Hypothalamus (tissue), 51 donors: ENCODE data around the gene TCOF1.
A peak's percentile ranks its signal among the peaks of the same experiment; 100 is the strongest.

ENCODE experiments used
- DNase-seq, 51 donors: peaks; one replicate each; lab custom pipeline; 2025; lab: John Stamatoyannopoulos, UW

Gene TCOF1

DNA sequence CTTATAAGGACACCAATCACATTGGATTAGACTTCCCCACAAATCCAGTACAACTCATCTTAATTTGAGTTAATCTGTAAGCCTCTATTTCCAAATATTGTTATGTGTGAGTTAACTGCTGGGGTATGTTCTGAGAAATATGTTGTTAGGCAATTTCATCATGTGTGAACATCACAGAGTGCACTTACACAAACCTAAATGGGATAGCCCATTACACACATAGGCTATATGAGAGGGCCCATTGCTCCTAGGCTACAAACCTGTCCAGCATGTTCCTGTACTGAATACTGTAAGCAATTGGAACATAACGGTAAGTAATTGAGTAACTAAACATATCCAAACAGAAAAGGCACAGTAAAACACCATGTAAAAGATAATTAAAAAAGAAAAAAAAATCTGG, 35.7 kb upstream of the TCOF1 start:
- no peak for DNase-seq

DNA sequence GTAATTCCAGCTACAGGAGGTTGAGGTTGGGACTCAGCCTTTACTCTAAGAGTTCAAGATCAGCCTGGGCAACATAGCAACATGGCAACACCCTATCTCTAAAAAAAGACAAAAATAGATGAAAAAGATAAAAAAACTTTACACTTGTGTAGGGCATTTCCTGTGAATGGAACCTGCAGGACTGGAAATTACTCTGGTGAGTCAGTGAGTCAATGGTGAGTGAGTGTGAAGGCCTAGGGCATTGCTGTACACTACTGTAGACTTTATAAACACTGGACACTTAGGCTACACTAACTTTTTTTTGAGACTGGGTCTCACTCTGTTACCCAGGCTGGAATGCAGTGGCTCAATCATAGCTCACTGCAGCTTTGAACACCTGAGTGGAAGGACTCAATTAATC, 35.3 kb upstream of the TCOF1 start:
- DNase-seq: no peak

DNA sequence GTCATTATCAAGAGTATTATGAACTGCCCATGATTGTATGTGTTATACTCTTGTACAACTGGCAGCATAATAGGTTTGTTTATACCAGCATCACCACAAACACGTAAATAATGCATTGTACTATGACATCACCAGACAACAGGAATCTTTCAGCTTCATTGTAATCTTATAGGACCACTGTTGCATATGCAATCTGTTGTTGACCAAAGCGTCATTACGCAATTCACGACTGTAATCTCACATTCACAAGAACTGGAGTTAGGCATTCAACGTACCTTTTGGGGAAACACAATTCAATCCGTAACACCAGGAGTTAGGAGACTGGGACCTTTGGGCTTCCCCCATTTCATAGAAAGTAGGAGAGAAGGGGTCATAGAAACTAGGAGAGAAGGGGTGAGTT, 34.4 kb upstream of the TCOF1 start:
- DNase-seq: no peak

DNA sequence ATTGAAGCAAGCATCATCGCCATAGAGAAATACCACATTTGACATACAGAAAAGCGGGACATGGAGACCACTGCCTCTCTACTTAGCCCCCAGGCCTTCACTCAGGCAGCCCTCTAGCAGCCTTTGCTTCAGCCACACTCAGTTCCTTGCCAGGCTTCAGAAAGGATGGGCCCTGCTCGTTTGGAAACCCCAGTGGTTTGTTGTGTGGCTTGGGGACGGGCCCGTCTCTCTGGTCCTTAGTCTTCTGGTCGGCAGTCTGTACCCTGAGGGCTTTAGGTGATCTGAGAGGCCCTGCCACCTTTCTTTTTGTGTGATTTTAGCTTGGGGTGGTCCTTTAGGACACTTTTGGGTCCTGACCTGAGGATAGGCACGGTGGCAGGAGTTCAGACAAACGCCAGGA, 33.7 kb upstream of the TCOF1 start:
- no peak for DNase-seq

DNA sequence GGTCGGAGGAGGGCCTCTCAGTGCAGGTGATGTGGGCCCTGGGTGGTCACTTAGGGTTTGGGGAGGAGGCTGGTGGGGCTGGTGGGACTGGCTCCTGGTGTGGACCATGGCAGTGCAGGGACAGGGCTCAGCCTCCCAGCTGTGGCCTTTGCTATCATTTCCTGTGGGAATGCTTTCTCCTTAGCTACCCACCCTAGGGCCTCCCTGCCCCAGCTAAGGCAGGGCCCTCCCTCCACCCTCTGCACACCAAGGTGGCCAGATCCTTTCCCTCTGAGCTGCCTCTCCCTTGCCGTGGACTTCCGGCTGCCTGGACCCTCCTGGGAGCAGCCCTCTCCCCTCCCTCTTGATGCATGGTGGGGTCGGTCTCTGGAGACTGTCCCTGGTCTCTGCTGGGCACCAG, 32.1 kb upstream of the TCOF1 start:
- DNase-seq: no peak

DNA sequence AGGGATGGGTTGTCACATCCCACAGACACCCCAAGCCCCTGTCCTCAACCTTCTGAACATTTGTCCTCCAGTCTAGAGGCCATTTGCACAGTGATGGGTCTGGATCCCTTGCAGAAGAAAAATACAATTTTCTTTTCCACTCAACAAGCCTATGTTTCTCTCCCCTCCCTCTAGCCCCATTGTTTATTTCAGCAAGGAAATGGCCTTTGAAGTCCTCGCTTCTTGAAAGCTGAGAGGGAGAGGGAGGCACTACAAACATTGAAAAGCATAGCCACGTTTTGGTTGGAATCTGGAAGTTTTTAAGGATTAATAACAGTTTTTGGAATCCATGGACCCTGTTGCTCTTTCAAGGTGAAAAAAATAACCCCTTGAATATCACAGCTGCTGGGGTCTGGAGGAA, 30.8 kb upstream of the TCOF1 start:
- DNase-seq: no peak

DNA sequence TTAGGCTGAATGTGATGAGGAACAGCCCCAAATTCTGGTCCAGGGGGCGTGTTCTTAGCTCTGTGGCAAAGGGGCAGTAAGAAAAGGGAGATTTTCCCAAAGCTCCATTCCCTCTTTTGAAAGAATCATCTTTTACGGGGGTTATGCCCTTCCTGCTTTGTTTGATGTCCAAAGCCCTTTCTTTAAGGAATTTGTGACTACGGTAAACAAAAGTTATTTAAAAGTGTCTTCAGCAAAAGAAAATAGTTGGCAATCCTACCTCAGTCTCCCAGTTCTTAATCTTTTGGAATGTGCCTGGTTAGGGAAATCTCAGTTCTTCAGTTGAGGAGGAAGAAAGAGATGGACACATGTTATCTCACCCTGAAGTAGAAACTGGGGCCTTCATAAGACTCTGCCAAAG, 30.4 kb upstream of the TCOF1 start:
- no peak for DNase-seq

DNA sequence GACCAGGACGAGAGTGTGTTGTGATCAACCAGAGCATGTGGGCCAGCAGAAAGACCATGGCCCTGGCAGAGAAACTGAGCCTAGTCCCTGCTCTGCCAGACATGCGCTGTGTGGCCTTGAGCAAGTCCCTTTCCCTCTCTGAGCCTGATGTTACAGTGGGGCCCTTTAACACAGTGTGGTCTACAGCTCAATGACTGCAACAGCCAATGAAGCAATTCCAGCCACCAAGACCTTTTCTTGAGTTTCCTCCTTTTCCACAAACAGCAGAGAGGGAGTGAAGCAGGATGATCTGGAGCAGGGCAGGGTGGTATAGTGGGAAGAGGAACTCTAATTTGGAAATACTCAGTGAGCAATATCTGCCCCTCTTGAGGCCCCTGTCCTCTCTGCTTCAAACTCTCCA, 29.0 kb upstream of the TCOF1 start:
- no peak for DNase-seq

DNA sequence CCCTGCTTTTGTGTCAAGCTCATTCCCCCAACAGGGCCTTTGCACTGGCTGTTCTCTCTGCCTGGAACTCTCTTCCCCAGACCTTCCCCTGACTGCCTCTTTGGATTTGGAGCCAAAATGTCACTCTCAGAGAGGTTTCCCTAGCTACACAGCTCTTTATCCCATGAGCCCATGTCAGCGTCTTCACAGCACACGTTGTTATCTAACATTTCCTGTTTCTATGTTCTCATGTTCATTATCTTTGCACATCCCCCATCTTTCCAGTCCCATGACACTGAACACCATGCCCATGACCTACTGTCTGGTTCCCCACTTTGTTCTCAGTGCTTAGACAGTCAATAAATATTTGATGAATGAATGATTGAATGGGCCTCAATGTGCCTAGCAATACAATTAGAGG, 28.5 kb upstream of the TCOF1 start:
- no peak for DNase-seq

DNA sequence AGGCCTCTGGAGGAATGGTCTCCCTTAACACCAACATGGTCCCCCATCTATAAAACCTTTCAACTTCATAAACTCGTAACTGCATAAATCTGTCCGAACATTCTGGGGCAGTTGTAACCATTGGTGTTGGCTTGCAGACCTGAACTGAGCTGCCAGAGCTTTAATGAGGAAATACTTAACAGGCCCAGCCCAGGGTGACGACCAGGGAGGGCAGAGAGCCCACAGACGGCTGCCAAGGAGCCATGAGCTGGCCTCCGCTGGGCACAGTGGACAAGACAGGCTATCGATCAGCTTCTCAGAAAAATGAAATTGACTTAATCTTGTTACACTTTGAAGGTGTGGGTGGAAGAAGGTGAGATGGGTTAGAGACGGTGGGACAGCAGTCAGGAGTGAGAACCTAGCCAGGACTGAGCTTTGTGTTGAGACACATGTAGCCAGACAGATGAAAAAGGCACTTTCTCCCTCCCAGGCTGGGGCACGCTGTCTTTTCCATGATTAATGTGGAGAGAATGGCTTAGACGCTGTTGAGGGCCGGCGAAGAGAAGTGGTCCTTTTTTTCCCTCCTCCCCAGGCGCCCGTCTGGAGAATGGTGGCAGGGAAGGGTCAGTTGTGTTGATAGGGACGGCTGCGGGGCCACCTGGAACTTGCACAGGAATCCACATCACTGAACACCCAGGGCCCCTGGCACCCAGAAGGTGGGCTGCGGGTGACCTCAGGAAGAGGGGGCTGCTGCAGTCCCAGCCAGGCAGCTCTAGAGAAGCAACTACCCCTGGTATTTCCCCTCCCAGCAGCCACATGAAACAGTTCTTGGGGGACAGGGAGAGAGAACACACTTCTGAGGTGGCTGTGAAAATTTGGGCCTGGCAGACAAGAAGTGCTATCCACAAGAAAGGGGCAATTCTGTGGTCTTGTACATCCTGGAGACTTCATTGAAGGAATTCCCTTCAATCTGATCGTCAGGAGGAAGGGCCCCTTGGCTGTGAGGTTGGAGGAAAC, 27.3 kb upstream of the TCOF1 start:
- peak in 2 of 51 donors; percentile 10 to 14 for DNase-seq

DNA sequence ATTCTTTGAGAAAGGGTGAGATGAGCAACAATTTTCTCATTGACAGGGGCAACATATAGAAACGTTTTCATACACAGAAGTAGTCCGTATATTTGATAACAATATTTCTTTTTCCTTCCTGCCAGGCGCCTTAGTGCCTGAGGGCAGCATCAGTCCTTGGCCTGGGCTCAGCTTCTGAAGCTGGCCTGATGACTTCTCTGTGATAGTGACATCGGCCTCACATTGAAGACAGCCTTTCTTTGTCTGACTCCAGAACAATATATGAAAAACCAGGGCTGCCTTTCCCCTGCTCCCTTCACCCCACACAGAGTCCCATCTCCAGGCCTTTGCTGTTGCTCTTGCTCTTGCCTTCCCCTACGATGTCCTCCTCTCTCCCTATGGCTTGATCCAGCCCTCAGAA, 24.1 kb upstream of the TCOF1 start:
- peak in 17 of 51 donors; percentile 18 to 57 (median 27) for DNase-seq

DNA sequence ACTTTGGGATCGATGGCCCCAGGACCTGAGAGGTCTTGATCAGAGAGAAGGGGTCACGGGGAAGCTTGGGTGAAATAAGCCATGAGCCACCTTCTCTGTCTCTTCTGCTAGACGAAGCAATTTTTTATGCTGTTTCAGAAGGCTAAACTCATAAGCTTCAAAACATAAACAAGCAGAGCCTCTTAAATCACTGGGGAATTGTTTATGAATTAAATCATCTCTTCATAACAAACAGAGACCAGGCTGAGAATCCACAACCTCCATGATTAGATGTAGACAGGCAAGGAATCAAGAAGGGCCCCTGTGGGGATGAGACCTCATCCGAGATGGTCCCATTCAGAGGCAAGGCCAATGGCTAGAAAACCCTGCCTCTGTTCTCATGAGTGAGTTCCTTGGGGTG, 21.7 kb upstream of the TCOF1 start:
- no peak for DNase-seq

DNA sequence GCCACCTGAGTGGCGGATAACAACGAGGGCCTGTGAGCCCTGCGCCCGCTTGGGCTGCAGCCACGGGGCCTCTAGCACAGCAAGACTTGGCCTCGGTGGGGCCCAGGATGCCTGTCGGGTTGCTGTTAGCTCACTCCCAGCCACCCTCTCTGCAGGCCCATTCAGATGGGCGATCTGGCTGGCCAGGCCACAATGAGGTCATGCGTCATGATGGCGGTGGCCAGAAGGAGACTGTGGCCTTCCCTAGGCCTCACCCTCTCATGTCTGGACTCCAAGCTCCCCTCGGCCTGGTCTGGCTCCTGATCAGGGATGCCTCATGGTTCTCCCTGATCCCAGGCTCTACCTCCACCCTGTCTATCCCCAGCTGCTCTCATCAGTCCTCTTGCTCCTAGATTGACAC, 19.0 kb upstream of the TCOF1 start:
- peak in 11 of 51 donors; percentile 8 to 52 (median 25) for DNase-seq

DNA sequence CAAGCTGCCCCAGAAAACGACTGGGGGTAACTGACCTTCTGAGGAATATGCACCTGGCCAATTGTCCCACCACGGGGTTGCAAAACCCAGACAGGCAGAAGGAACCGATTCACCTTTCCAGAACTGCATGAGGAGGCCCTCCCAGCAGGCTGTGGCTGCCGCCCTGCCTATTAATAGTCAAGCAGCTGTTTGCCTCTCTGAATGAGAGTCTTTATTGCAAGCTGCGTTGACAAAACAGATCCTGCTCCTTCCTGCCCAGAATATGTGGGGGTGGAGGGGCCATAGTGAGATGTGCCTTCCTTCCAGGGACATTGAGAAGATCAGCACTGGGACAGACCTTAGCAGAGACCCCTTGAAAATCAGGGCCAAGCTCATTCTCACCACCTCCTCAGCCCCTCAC, 18.3 kb upstream of the TCOF1 start:
- DNase-seq: peak in 27 of 51 donors; percentile 12 to 70 (median 38)

DNA sequence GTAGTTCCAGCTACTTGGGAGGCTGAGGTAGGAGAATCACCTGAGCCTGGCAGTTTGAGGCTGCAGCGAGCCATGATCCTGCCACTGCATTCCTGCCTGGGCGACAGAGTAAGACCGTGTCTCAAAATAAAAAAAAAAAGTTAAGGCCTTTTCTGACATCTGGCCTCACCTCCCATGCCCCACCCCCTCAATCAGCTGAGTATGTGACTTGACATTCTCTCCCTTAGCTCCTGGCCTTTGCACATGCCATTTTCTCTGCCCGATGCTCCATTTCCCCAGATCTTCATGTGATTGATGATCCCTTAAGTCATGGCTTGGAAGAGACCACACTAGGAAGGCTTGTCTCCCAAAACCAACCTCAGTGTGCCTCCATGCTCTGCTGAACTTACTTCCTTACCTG, 17.7 kb upstream of the TCOF1 start:
- no peak for DNase-seq

DNA sequence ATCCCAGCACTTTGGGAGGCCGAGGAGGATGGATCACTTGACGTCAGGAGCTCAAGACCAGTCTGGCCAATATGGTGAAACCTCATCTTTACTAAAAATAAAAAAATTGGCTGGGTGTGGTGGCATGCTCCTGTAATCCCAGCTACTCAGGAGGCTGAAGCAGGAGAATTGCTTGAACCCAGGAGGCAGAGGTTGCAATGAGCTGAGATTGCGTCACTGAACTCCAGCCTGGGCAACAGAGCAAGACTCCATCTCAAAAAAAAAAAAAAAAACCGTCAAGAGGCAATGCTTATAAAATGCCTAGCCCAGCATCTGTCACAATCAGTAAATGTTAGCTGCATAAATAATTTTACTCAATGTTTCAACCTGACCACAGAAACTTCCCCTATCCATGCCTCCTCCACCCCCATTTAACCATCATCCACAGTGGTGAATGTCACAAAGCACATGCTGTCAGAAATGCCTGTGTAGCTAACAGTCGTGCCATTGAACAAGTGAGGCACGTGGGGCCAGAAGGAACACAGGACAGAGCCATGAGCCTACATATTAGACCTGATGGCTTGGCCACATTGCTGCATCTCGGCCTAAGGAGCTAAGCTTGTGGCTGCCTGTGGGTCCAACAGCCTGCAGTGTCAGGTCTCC, 16.8 kb upstream of the TCOF1 start:
- DNase-seq: peak in 3 of 51 donors; percentile 10 to 12 (median 11)

DNA sequence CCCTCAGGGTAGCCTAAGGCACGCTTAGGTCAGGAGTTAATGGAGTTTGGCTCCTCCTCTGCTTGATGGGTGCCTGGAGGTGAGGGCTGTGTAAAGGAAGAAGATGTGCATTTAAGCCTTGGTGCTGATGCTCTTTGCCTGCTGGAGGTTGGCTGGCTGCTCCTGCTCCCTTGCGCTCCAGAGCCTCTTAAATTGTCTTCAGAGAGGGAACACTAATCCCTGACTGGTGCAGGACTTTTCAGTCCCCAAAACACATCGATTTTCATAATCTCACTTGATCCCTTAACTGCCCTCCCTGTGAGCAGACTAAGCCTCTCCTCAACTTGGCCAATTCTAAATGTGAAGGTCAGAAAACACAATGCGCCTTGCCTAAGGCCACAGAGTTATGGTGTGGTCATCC, 16.2 kb upstream of the TCOF1 start:
- no peak for DNase-seq

DNA sequence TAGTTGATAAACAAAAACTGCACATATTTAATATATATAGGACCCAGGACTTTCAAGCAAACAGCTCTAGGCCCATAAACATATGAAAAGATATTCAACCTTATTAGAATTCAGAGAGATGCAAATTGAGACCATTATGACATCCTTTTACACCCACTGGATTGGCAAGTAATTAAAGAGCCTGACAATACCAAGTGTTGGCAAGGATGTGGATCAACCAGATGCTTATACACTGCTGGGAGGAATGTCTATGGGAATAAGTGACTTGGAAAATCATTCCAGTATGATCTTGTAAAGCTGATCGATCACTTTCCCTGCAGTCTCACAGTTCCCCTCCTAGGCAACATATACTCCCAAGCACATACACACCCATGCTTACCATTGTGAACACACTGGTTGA, 15.5 kb upstream of the TCOF1 start:
- DNase-seq: no peak

DNA sequence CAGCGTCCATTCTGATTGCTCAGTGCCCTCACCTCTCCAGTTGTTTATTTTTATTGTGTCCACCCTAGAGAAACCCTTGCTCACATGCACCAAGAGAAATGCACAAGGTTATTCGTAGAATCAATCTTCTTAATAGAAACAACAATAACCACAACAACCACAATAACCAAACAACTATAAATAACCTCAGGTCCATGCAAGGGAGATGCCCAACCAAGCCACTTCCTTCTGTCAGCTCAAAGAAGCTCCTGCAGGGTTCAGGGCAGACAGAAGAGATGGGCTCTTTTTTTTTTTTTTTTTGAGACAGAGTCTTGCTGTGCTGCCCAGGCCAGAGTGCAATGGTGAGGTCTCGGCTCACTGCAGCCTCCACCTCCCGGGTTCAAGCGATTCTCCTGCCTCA, 14.9 kb upstream of the TCOF1 start:
- no peak for DNase-seq

DNA sequence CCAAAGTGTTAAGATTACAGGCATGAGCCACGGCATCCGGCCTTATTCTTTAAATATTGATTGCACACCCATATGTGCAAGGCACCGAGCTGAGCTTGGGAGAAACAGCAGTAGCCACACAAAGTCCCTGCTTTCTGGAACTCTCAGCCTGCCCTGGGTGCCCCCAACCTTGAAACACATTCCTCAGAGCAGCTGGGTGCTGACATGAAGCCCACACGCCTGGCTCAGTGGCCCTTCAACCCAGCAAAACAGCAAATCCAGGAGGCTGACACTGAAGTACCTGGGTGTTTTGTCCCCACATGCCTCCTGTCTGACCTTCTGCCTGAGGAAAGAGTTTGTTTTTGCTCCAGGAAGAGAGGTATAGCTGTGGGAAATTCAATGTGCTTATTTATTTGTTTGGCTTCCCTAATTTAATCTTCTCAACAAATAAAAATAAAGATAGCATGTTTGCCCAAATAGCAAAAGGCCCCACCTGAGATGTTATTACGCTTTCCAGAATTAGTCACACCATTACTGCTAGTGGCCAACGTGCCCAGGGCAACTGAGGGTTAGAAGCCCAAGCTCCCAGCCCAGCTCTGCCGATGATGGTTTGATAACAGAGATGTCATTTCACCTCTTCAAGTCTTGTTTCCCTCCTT, 13.4 kb upstream of the TCOF1 start:
- no peak for DNase-seq

DNA sequence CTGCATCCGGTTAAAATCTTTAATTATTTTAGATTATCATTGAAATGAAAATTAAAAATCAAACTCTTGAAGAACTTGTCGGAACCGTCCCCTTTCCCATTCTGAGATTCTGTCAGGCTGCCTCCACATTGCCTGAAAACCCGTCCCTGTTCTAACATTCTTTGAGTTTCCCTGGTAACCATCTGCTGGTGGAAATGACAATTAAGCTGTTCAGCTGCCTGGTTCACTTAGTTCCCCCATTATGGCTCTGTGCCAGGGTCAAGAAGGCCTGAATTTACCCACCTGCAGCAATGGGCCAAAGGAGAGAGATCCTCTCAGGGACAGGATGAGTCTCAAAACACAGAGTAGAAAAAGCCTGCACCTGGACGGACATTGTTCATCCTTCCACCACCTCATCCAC, 11.8 kb upstream of the TCOF1 start:
- peak in 3 of 51 donors; percentile 9 to 59 (median 21) for DNase-seq

DNA sequence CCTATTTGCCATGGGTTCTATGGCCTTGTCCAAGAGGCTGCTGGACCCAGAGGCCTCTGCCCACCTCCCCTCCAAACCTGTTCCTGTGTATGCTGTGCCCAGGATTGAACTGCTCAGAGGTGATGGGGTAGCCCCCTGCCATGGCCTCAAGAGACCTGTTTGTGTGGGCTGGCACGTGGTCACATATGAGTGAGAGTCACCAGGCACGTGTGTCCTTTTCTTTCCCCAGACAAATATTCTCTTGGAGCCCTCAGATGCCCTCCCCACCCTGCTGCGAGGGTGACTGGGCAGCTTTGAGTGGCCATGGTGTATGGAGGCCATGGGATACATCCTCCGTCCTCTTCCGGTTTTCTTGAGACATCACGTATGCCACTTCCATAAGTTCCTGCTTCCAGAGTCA, 10.9 kb upstream of the TCOF1 start:
- no peak for DNase-seq
